Upper lobe of right lung (tissue), 1 donor: Measurements from ENCODE around the gene MVP. TPM values are rescaled to one million over a fixed set of nuclear protein-coding genes. Genes with fewer than 3 reads are reported as not detected.

Experiments used
- ATAC-seq: fragments of 200-7000 bp; cut with Tn5 transposase; one replicate; pipeline ENCODE4 v1.9.1; 2020; ENCODE audit warnings: mild to moderate bottlenecking, moderate library complexity
- DNase-seq: peaks from one replicate; pipeline ENCODE4 v3.0.0-alpha.2; 2020
- H3K27ac ChIP-seq: fragments of 200-600 bp; one replicate; pipeline ENCODE4 v1.8.0; 2022
- H3K27me3 ChIP-seq: fragments of 200-600 bp; one replicate; pipeline ENCODE4 v1.8.0; 2022; ENCODE audit warnings: mild to moderate bottlenecking
- H3K36me3 ChIP-seq: fragments of 200-600 bp; one replicate; pipeline ENCODE4 v1.8.0; 2022
- H3K4me1 ChIP-seq: fragments of 200-600 bp; one replicate; pipeline ENCODE4 v1.8.0; 2022
- H3K4me3 ChIP-seq: fragments of 200-600 bp; one replicate; pipeline ENCODE4 v1.8.0; 2022; ENCODE audit warnings: mild to moderate bottlenecking
- H3K9me3 ChIP-seq: fragments of 200-600 bp; one replicate; pipeline ENCODE4 v1.8.0; 2022
- CTCF ChIP-seq: fragments of 200-600 bp; IDR thresholded peaks from one replicate; pipeline ENCODE4 v1.8.0; 2022; ENCODE audit warnings: antibody characterized with exemption
- intact Hi-C: fragments of 100-400 bp; cut with DNase I; formaldehyde crosslinking; loops from one replicate; pipeline ENCODE4 v1.11.0; 2022
- total RNA-seq: library from RNA; stranded (reverse); fragmentation: NEBNext Ultra II Directional; extraction: Animal tissue kit (Norgen Biotek cat#: 25700); gene quantifications from one replicate; pipeline ENCODE4 v1.2.1, GENCODE V29; 2021
- donor health status: DM: no; HTN: yes; CAD: no; lungs with severe emphysema.

The MVP gene
- total RNA-seq, 1 donor from 2014 or later, result 247 TPM

GRCh38 chr16:29811170-29811895 lies 8.9 kb upstream of the MVP start:
- peak overlapping the region; percentile 77 for H3K27ac ChIP-seq
- H3K4me3 ChIP-seq, result peak overlapping the region; percentile 54
- peaks cover 48% of the 10 kb centered on the region for H3K4me1 ChIP-seq
- DNase-seq (peak; percentile 97), ATAC-seq (peak; percentile 70)
- no peak for TF ChIP-seq CTCF
- intact Hi-C loops, result no loop called here
- H3K9me3 ChIP-seq, result no peaks in the 10 kb centered on the region
- no peaks in the 10 kb centered on the region for H3K27me3 ChIP-seq
- peaks cover 21% of the 10 kb centered on the region for H3K36me3 ChIP-seq

- Histone ChIP-seq H3K36me3 (peaks cover 21% of the 10 kb centered on the region), H3K4me3 (peak within 1 kb of the TSS; percentile 54), H3K4me1 (peaks cover 50% of the 10 kb centered on the region), H3K27ac (peak within 1 kb of the TSS; percentile 77), H3K27me3 (no peaks in the 10 kb centered on the region), H3K9me3 (no peaks in the 10 kb centered on the region)
- ATAC-seq (no peak), DNase-seq (no peak)
- intact Hi-C loops, result no loop called here
- no peak for TF ChIP-seq CTCF
Measured at GRCh38 chr16:29811896-29812665, 8.2 kb upstream of the MVP start, which contains the start of gene PRRT2. TSS of gene PRRT2 (plus strand) at chr16:29812193. CDS start at chr16:29813055, 862 bp downstream.

- no peak for ATAC-seq
- DNase-seq, result no peak
- Histone ChIP-seq H3K27ac (peak overlapping the region; percentile 17), H3K27me3 (no peaks in the 10 kb centered on the region), H3K4me1 (peaks cover 59% of the 10 kb centered on the region), H3K36me3 (peaks cover 24% of the 10 kb centered on the region), H3K4me3 (peak overlapping the region; percentile 54), H3K9me3 (no peaks in the 10 kb centered on the region)
- intact Hi-C loops, result no loop called here
- no peak for TF ChIP-seq CTCF
Measured at GRCh38 chr16:29812754-29813643, 7.3 kb upstream of the MVP start.

- TF ChIP-seq CTCF, result no peak
- DNase-seq, result no peak
- peaks cover 26% of the 10 kb centered on the region for H3K36me3 ChIP-seq
Measured at GRCh38 chr16:29813644-29814562, 6.4 kb upstream of the MVP start.

More at GRCh38 chr16:29813644-29814562, 6.4 kb upstream of the MVP start:
- Histone ChIP-seq H3K4me3 (no peak overlapping the region), H3K27me3 (no peaks in the 10 kb centered on the region), H3K4me1 (peaks cover 53% of the 10 kb centered on the region), H3K27ac (no peak overlapping the region), H3K9me3 (no peaks in the 10 kb centered on the region)
- ATAC-seq, result no peak
- intact Hi-C loops, result no loop called here
